PC-3 (cell line): Measurements from ENCODE around the gene ENPP7. TPM values are rescaled to one million over a fixed set of nuclear protein-coding genes. Genes with fewer than 3 reads are reported as not detected.

ENCODE experiments used
- ATAC-seq: fragments of 200-7000 bp; cut with Tn5 transposase; 2 replicates; pipeline ENCODE4 v1.9.1; 2020; ENCODE audit warnings: mild to moderate bottlenecking, moderate library complexity
- BruUV-seq: library from RNA; stranded (reverse); fragments of 400-500 nt; replicated peaks from 2 replicates; lab custom pipeline; 2021; lab: Mats Ljungman, UMichigan
- CTCF ChIA-PET: fragments of 300-600 bp; sonication (Branson Sonifier 250); formaldehyde crosslinking; loops from one replicate; lab custom pipeline; 2022; ENCODE audit warnings: antibody characterized with exemption; lab: Charles Lee
- POLR2A ChIA-PET: fragments of 300-600 bp; sonication (Branson Sonifier 250); formaldehyde crosslinking; loops from one replicate; lab custom pipeline; 2022; ENCODE audit warnings: antibody characterized with exemption; ENCODE audit not compliant: unreplicated experiment; lab: Charles Lee
- DNase-seq: peaks from one replicate; pipeline ENCODE4 v3.0.0-alpha.2; 2015
- H2AFZ ChIP-seq: fragments of 300-600 bp; sonication (generic); 2 replicates; pipeline ENCODE4 v1.6.0; 2016; ENCODE audit warnings: antibody characterized with exemption, low read length
- H3F3A ChIP-seq: fragments of 300-600 bp; sonication (generic); one replicate; pipeline ENCODE4 v1.6.0; 2017; ENCODE audit warnings: antibody characterized with exemption, low read length, control low read depth, mild to moderate bottlenecking; ENCODE audit not compliant: unreplicated experiment
- H3K27ac ChIP-seq: fragments of 300-600 bp; sonication (generic); 2 replicates; pipeline ENCODE4 v1.5.1; 2016; ENCODE audit warnings: mild to moderate bottlenecking, low read length
- H3K27me3 ChIP-seq: fragments of 300-600 bp; sonication (generic); 2 replicates; pipeline ENCODE4 v1.6.1; 2016; ENCODE audit warnings: low read length, mixed read lengths
- H3K36me3 ChIP-seq: fragments of 300-600 bp; sonication (generic); 2 replicates; pipeline ENCODE4 v1.6.1; 2016; ENCODE audit warnings: low read depth, mixed run types, low read length, mixed read lengths
- H3K4me1 ChIP-seq: fragments of 300-600 bp; sonication (generic); 2 replicates; pipeline ENCODE4 v1.5.1; 2016; ENCODE audit warnings: low read length; ENCODE audit not compliant: insufficient read depth
- H3K4me2 ChIP-seq: fragments of 300-600 bp; sonication (generic); 2 replicates; pipeline ENCODE4 v1.6.0; 2016; ENCODE audit warnings: low read length
- H3K4me3 ChIP-seq: fragments of 300-600 bp; sonication (generic); 2 replicates; pipeline ENCODE4 v1.5.1; 2016; ENCODE audit warnings: mild to moderate bottlenecking, low read length, mixed read lengths
- H3K79me2 ChIP-seq: fragments of 300-600 bp; sonication (generic); 2 replicates; pipeline ENCODE4 v1.6.1; 2017; ENCODE audit warnings: low read length, mixed read lengths
- H3K9ac ChIP-seq: fragments of 300-600 bp; sonication (generic); 2 replicates; pipeline ENCODE4 v1.6.0; 2016; ENCODE audit warnings: mild to moderate bottlenecking, low read length
- H3K9me2 ChIP-seq: fragments of 300-600 bp; sonication (generic); replicated peaks from 2 replicates; pipeline ENCODE4 v1.6.1; 2016; ENCODE audit warnings: mixed run types, low read length, mixed read lengths
- H3K9me3 ChIP-seq: fragments of 300-600 bp; sonication (generic); 2 replicates; pipeline ENCODE4 v1.6.1; 2016; ENCODE audit warnings: low read length, mixed read lengths
- H4K20me1 ChIP-seq: fragments of 300-600 bp; sonication (generic); 2 replicates; pipeline ENCODE4 v1.6.1; 2016; ENCODE audit warnings: low read length, mixed read lengths
- EZH2 ChIP-seq: fragments of 300-600 bp; sonication (generic); IDR thresholded peaks from one replicate; pipeline ENCODE4 v1.6.1; 2017; ENCODE audit warnings: antibody characterized with exemption, mild to moderate bottlenecking, low read length; ENCODE audit not compliant: unreplicated experiment
- EZH2phosphoT487 ChIP-seq: fragments of 300-600 bp; sonication (generic); IDR thresholded peaks from 2 replicates; pipeline ENCODE4 v1.6.1; 2018; ENCODE audit warnings: mild to moderate bottlenecking, antibody characterized with exemption, low read length, borderline replicate concordance
- intact Hi-C: fragments of 100-400 bp; cut with micrococcal nuclease; formaldehyde crosslinking; loops from 2 replicates; pipeline ENCODE4 v1.9.0; 2023
- total RNA-seq: library from RNA; depleted of rRNA; stranded (reverse); fragments of >200 nt; gene quantifications from 2 replicates; pipeline ENCODE4 v1.2.3, GENCODE V29; 2014
- TF ChIP-seq, protein P1 (sequence below): fragments of 300-600 bp; sonication (generic); conservative IDR thresholded peaks from 2 replicates; pipeline ENCODE4 v1.5.1; 2017; ENCODE audit warnings: antibody characterized with exemption, low read depth, mild to moderate bottlenecking, low read length

ENPP7 gene
- total RNA-seq, 1 experiment from 2014 or later, result not detected

DNA sequence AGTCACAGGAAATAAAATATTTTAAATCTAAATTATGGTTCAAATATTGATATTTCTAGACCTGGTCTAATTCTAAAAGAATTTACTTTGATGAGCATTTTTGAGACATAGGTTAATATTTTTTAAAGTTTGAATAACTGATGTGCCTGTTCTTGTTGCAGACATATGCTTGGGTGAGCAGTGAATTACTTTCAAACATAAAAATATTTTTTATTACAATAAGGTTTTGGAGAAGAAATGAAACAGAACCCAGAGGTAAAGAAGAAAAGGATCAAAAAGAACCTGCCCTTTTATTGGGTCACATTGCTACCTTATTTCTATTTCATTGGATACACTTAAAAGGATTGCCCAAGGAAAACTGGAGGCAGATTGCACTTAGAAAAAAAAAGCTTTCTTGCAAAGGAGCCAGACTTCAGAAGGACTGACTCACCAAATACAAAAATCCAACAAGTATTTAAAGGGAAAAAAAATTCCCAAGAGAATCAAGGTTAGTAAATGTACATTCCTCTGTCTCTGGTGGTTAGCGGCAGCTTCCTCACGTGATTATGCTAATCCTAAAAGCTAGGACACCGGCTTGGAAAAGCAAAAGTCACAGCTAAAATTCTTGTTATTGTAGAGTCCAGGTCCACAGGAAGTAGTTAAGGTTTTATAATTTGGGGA lies 18.5 kb downstream of the ENPP7 start:
- ATAC-seq, result peak; percentile 6; the same call in 1 of the 2 replicates
- H3K27me3 ChIP-seq, result 0 out of 2 replicates have a peak, but pooled peaks cover 3% of the 10 kb centered on the region
- H3K9me2 ChIP-seq, result no peaks in the 10 kb centered on the region
- H3K79me2 ChIP-seq, result no peaks in the 10 kb centered on the region
- peak overlapping the region; percentile 34 for H3K4me2 ChIP-seq
- H4K20me1 ChIP-seq, result no peaks in the 10 kb centered on the region
- no TSS peak for BruUV-seq
- peaks cover 7% of the 10 kb centered on the region for H3F3A ChIP-seq
- peaks cover 49% of the 10 kb centered on the region for H3K4me1 ChIP-seq
- DNase-seq, result peak; percentile 76
- H3K9ac ChIP-seq, result peak overlapping the region; percentile 43
- CTCF ChIA-PET, result interaction anchor here (0.6 to 1.3 kb wide), 5 partner anchors 27 to 580 kb away, joined by 3 to 4 read pairs (median 3); no protein-coding TSS in a partner anchor
- POLR2A ChIA-PET, result no interaction called here
- H3K36me3 ChIP-seq, result no peaks in the 10 kb centered on the region
- TF ChIP-seq EZH2 (no peak), EZH2phosphoT487 (no peak)
- TF ChIP-seq, protein P1, sequence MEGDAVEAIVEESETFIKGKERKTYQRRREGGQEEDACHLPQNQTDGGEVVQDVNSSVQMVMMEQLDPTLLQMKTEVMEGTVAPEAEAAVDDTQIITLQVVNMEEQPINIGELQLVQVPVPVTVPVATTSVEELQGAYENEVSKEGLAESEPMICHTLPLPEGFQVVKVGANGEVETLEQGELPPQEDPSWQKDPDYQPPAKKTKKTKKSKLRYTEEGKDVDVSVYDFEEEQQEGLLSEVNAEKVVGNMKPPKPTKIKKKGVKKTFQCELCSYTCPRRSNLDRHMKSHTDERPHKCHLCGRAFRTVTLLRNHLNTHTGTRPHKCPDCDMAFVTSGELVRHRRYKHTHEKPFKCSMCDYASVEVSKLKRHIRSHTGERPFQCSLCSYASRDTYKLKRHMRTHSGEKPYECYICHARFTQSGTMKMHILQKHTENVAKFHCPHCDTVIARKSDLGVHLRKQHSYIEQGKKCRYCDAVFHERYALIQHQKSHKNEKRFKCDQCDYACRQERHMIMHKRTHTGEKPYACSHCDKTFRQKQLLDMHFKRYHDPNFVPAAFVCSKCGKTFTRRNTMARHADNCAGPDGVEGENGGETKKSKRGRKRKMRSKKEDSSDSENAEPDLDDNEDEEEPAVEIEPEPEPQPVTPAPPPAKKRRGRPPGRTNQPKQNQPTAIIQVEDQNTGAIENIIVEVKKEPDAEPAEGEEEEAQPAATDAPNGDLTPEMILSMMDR, result no peak
- peak overlapping the region; percentile 69 for H3K27ac ChIP-seq
- H3K9me3 ChIP-seq, result no peaks in the 10 kb centered on the region
- H2AFZ ChIP-seq, result no peak overlapping the region
- 0 out of 2 replicates have a peak overlapping the region, but pooled peaks have one; percentile 2 for H3K4me3 ChIP-seq
- intact Hi-C loops, result loop anchor here (10.0 kb wide), 1 partner anchor 86 kb away; the partner anchor contains the start of gene CBX4

DNA sequence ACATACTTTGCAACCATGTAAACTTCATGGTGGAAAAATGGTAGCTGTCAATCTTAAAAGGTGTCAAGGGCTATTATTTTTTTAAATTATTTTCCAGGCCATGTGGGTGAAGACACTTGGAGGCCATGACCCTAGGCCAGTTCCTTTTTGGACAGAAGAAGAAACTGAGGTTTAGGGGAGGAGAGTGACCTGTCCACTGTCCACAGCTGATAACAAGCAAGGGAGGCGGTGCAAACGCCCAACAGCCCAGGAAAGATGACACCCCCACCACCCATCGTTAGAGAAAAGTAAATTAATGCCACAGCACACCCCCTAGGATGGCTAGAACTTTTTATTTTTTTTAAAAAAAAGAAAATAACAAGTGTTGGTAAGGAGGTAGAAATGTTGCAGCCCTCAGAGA lies 19.2 kb downstream of the ENPP7 start:
- ChIA-PET POLR2A (no interaction called here), CTCF (interaction anchor here (0.6 to 1.3 kb wide), 4 partner anchors 26 to 438 kb away, joined by 3 to 4 read pairs (median 3); no protein-coding TSS in a partner anchor)
- Histone ChIP-seq H3K27me3 (0 out of 2 replicates have a peak, but pooled peaks cover 3% of the 10 kb centered on the region), H3F3A (peaks cover 7% of the 10 kb centered on the region), H3K9ac (peak overlapping the region; percentile 43), H3K79me2 (no peaks in the 10 kb centered on the region), H3K4me3 (0 out of 2 replicates have a peak overlapping the region, but pooled peaks have one; percentile 2), H3K36me3 (no peaks in the 10 kb centered on the region), H3K9me3 (no peaks in the 10 kb centered on the region), H4K20me1 (no peaks in the 10 kb centered on the region), H3K27ac (peak overlapping the region; percentile 69), H3K4me2 (peak overlapping the region; percentile 34), H3K9me2 (no peaks in the 10 kb centered on the region), H3K4me1 (peaks cover 49% of the 10 kb centered on the region), H2AFZ (no peak overlapping the region)
- TF ChIP-seq EZH2 (no peak), EZH2phosphoT487 (no peak)
- TF ChIP-seq, protein P1, result no peak
- no peak for ATAC-seq
- intact Hi-C loops, result loop anchor here (1.0 to 10.0 kb wide), 3 partner anchors 47 to 242 kb away; partner anchors contain the start of genes CBX4 and CBX8
- BruUV-seq, result no TSS peak
- DNase-seq, result no peak
